ENCODE results near the gene PRPF4. TPM values are rescaled to one million over a fixed set of nuclear protein-coding genes. Genes with fewer than 3 reads are reported as not detected.

PRPF4 gene
- total and polyA plus RNA-seq, 9 of the 15 experiments (the other 6 are each of a cell fraction or from before 2014, with no cell fraction given) = 25.8 to 66.0 (median 39.8) TPM

GRCh38 chr9:113257863-113258262, 17.6 kb upstream of the PRPF4 start:
- ChIA-PET CTCF (ENCODE audit: low intra/inter-chr PET ratio) (no interaction called here), POLR2A (no interaction called here)

GRCh38 chr9:113258282-113258681, 17.2 kb upstream of the PRPF4 start:
- no peak for TF ChIP-seq SREBF1 (IDR thresholded peaks at IDR 0.05; ENCODE audit: borderline replicate concordance, low read depth, low read length)
- no peak for TF ChIP-seq ARHGAP35 (IDR thresholded peaks at IDR 0.05; ENCODE audit: partially characterized antibody)
- TF ChIP-seq FOXA3 (CRISPR knock-in tag; conservative IDR thresholded peaks at IDR 0.05 in 1 of 2, IDR thresholded peaks at IDR 0.05 in 1 of 2) = 0 out of 4 replicates have a peak, but pooled peaks of 1 of the 2 experiments have one; percentile 13
- 50% methylated on average over 1 of the region's 1 CpG for WGBS (ENCODE audit: insufficient coverage, low coverage, missing lambda C conversion rate)
- Histone ChIP-seq H3K4me3 (no peak overlapping the region), H2AFZ (ENCODE audit: low read depth, low read length) (no peak overlapping the region), H3K79me2 (ENCODE audit: control insufficient read depth, insufficient read depth, low read length) (no peaks in the 10 kb centered on the region), H3K4me2 (ENCODE audit: insufficient read depth, low read length) (no peak overlapping the region), H3K9ac (ENCODE audit: insufficient read depth in 1 of 2, low read depth in 2 of 2, low read length in 2 of 2) (no peak overlapping the region), H3K27ac (ENCODE audit: extremely low read depth, low read depth, low read length) (no peak overlapping the region), H3K36me3 (ENCODE audit: control insufficient read depth, insufficient read depth, low read length) (peaks cover 57% of the 10 kb centered on the region; the same call in 2 of the 3 replicates), H3K4me1 (replicated peaks in 1 of 2; ENCODE audit: control insufficient read depth in 2 of 2, insufficient read depth in 2 of 2, low read length in 2 of 2) (no peaks in the 10 kb centered on the region), H3K27me3 (ENCODE audit: control insufficient read depth in 2 of 2, insufficient read depth in 2 of 2, low read length in 2 of 2) (no peaks in the 10 kb centered on the region), H3K9me1 (ENCODE audit: control insufficient read depth, insufficient read depth, low read length) (no peaks in the 10 kb centered on the region), H4K20me1 (replicated peaks; ENCODE audit: control insufficient read depth, insufficient read depth, low read length) (no peaks in the 10 kb centered on the region), H3K9me3 (replicated peaks; ENCODE audit: control insufficient read depth, insufficient read depth, low read depth, low read length) (no peaks in the 10 kb centered on the region)
- BruUV-seq (replicated peaks) = no TSS peak
- intact Hi-C loops (cut with micrococcal nuclease) (no loop called here), in situ Hi-C loops (cut with MboI) (no loop called here)
- FAIRE-seq (no peak), DNase-seq (ENCODE audit: extremely low read depth in 1 of 4, low spot score in 3 of 4) (no peak), ATAC-seq (no peak)
- ChIA-PET CTCF (ENCODE audit: low intra/inter-chr PET ratio) (no interaction called here), POLR2A (no interaction called here)

More at GRCh38 chr9:113257863-113258262, 17.6 kb upstream of the PRPF4 start:
- intact Hi-C loops (cut with micrococcal nuclease) = no loop called here
- Histone ChIP-seq H3K4me1 (replicated peaks in 1 of 2; ENCODE audit: control insufficient read depth in 2 of 2, insufficient read depth in 2 of 2, low read length in 2 of 2) (no peaks in the 10 kb centered on the region), H3K9me3 (replicated peaks; ENCODE audit: control insufficient read depth, insufficient read depth, low read depth, low read length) (no peaks in the 10 kb centered on the region), H3K9ac (ENCODE audit: insufficient read depth in 1 of 2, low read depth in 2 of 2, low read length in 2 of 2) (no peak overlapping the region), H3K79me2 (ENCODE audit: control insufficient read depth, insufficient read depth, low read length) (no peaks in the 10 kb centered on the region), H2AFZ (ENCODE audit: low read depth, low read length) (no peak overlapping the region), H3K4me3 (no peak overlapping the region), H3K36me3 (ENCODE audit: control insufficient read depth, insufficient read depth, low read length) (peaks cover 57% of the 10 kb centered on the region; the same call in 2 of the 3 replicates), H4K20me1 (replicated peaks; ENCODE audit: control insufficient read depth, insufficient read depth, low read length) (no peaks in the 10 kb centered on the region), H3K4me2 (ENCODE audit: insufficient read depth, low read length) (no peak overlapping the region), H3K9me1 (ENCODE audit: control insufficient read depth, insufficient read depth, low read length) (no peaks in the 10 kb centered on the region), H3K27me3 (ENCODE audit: control insufficient read depth in 2 of 2, insufficient read depth in 2 of 2, low read length in 2 of 2) (no peaks in the 10 kb centered on the region), H3K27ac (ENCODE audit: extremely low read depth, low read depth, low read length) (no peak overlapping the region)
- FAIRE-seq = no peak
- ATAC-seq = no peak
- TF ChIP-seq ELF2 (CRISPR knock-in tag; IDR thresholded peaks at IDR 0.05) = no peak
- no peak for TF ChIP-seq IFI16 (CRISPR knock-in tag; IDR thresholded peaks at IDR 0.05)
- no peak for TF ChIP-seq CREB1 (IDR thresholded peaks at IDR 0.05)
- no peak for TF ChIP-seq CREB1 (CRISPR knock-in tag; IDR thresholded peaks at IDR 0.05)
- TF ChIP-seq ATF4 (CRISPR knock-in tag; IDR thresholded peaks at IDR 0.05) = no peak
- TF ChIP-seq FOSL1 (tag; conservative IDR thresholded peaks at IDR 0.05) = no peak
- no peak for TF ChIP-seq DACH1 (IDR thresholded peaks at IDR 0.05; ENCODE audit: partially characterized antibody)
- no peak for TF ChIP-seq MAFG (tag; conservative IDR thresholded peaks at IDR 0.05)
- no peak for TF ChIP-seq EWSR1 (IDR thresholded peaks at IDR 0.05; ENCODE audit: borderline replicate concordance, low read depth, partially characterized antibody)
- DNase-seq (ENCODE audit: extremely low read depth in 1 of 4, low spot score in 3 of 4) = no peak
- BruUV-seq (replicated peaks) = no TSS peak
- in situ Hi-C loops (cut with MboI) = no loop called here
- 91% methylated on average over 3 of the region's 3 CpGs for WGBS (ENCODE audit: insufficient coverage, low coverage, missing lambda C conversion rate)

Data from K562 (cell line).